ENCODE results near the gene IGSF21. TPM values are rescaled to one million over a fixed set of nuclear protein-coding genes. Genes with fewer than 3 reads are reported as not detected.

Gene IGSF21
- total RNA-seq, 4 donors from 2014 or later, result 0.26 to 2.7 (median 0.88) TPM; not detected in 1

- 47 to 51% methylated on average over 9 to 11 of the region's 13 CpGs for WGBS, 2 donors
- Histone ChIP-seq H3K4me1 (no peaks in the 10 kb centered on the region), H3K4me3 (no peak overlapping the region), H3K9me3 (no peaks in the 10 kb centered on the region), H3K27me3 (peaks cover 0 to 72% (median 0%) of the 10 kb centered on the region in 4 donors), H3K27ac (no peak overlapping the region), H3K36me3 (no peaks in the 10 kb centered on the region)
- no peak for DNase-seq
- intact Hi-C loops (cut with DNase I), result no loop called here
- TF ChIP-seq POLR2A (IDR thresholded peaks at IDR 0.05), result no peak
- TF ChIP-seq, protein P1, sequence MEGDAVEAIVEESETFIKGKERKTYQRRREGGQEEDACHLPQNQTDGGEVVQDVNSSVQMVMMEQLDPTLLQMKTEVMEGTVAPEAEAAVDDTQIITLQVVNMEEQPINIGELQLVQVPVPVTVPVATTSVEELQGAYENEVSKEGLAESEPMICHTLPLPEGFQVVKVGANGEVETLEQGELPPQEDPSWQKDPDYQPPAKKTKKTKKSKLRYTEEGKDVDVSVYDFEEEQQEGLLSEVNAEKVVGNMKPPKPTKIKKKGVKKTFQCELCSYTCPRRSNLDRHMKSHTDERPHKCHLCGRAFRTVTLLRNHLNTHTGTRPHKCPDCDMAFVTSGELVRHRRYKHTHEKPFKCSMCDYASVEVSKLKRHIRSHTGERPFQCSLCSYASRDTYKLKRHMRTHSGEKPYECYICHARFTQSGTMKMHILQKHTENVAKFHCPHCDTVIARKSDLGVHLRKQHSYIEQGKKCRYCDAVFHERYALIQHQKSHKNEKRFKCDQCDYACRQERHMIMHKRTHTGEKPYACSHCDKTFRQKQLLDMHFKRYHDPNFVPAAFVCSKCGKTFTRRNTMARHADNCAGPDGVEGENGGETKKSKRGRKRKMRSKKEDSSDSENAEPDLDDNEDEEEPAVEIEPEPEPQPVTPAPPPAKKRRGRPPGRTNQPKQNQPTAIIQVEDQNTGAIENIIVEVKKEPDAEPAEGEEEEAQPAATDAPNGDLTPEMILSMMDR (IDR thresholded peaks at IDR 0.05), result no peak
Observed at GRCh38 chr1:18175530-18176377, 68.2 kb downstream of the IGSF21 start.

GRCh38 chr1:18176619-18177018, 69.0 kb downstream of the IGSF21 start:
- H3K9me3 ChIP-seq, result no peaks in the 10 kb centered on the region
- H3K27ac ChIP-seq, result no peak overlapping the region
- H3K27me3 ChIP-seq, result peaks cover 0 to 70% (median 0%) of the 10 kb centered on the region in 4 donors
- WGBS, 2 donors, result 46 to 57% methylated on average over 4 of the region's 4 CpGs
- intact Hi-C loops (cut with DNase I), result no loop called here
- no peak for TF ChIP-seq POLR2A (IDR thresholded peaks at IDR 0.05)
- TF ChIP-seq, protein P1 (IDR thresholded peaks at IDR 0.05), result no peak
- no peak overlapping the region for H3K4me3 ChIP-seq
- no peaks in the 10 kb centered on the region for H3K4me1 ChIP-seq
- DNase-seq, result no peak
- H3K36me3 ChIP-seq, result no peaks in the 10 kb centered on the region

- no peak for DNase-seq
- no peak overlapping the region for H3K27ac ChIP-seq
- TF ChIP-seq, protein P1 (IDR thresholded peaks at IDR 0.05), result no peak
- TF ChIP-seq POLR2A (IDR thresholded peaks at IDR 0.05), result no peak
- no peak overlapping the region for H3K4me3 ChIP-seq
- H3K36me3 ChIP-seq, result no peaks in the 10 kb centered on the region
- peaks cover 0 to 77% (median 0%) of the 10 kb centered on the region in 4 donors for H3K27me3 ChIP-seq
- no peaks in the 10 kb centered on the region for H3K4me1 ChIP-seq
- no peaks in the 10 kb centered on the region for H3K9me3 ChIP-seq
- intact Hi-C loops (cut with DNase I), result no loop called here
- WGBS, 2 donors, result 24 to 26% methylated on average over 8 of the region's 8 CpGs
Observed at GRCh38 chr1:18178111-18178510, 70.5 kb downstream of the IGSF21 start.

- DNase-seq, result no peak
- Histone ChIP-seq H3K36me3 (no peaks in the 10 kb centered on the region), H3K9me3 (no peaks in the 10 kb centered on the region), H3K27ac (no peak overlapping the region), H3K4me1 (no peaks in the 10 kb centered on the region), H3K4me3 (no peak overlapping the region), H3K27me3 (peaks cover 0 to 86% (median 0%) of the 10 kb centered on the region in 4 donors)
- 50 to 60% methylated on average over 2 to 7 of the region's 7 CpGs for WGBS, 2 donors
- intact Hi-C loops (cut with DNase I), result no loop called here
- TF ChIP-seq, protein P1 (IDR thresholded peaks at IDR 0.05), result no peak
- TF ChIP-seq POLR2A (IDR thresholded peaks at IDR 0.05), result no peak
Observed at GRCh38 chr1:18179009-18179408, 71.4 kb downstream of the IGSF21 start.

DNA sequence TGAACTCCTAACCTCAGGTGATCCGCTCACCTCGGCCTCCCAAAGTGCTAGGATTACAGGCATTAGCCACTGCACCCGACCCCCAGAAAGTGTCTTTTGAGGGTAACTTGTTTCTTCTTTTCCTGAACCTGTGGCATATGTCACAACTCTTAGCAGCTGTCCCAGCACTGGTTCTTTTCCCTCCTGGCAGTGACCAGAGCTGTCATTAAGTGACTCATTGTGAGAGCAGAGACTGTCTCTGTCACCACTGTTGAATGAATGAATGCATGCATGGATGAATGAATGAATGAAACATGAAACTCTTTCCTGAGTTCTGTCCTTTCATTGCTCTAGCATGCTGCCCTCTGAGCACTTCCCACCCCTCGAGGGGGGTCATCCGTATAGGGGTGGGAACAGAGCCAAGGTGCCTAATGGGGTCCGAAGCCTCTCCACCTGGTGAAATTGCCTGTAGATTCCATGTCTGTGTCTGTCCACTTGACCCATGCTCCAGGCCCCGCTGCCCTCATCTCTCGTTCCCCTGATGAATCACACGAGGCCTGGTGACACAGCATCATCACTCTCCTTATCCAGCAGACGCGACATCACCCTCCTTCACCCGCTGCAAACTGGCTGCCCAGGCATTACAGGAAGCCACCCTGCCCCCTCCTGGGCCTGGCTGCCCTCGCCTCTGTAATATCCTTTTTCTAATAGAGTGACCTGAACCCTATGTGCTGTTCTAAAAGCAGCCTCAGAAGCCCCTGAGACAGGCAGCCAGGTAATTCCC, 75.0 kb downstream of the IGSF21 start:
- intact Hi-C loops (cut with DNase I), result no loop called here
- Histone ChIP-seq H3K27ac (no peak overlapping the region), H3K9me3 (no peaks in the 10 kb centered on the region), H3K27me3 (peaks cover 0 to 88% (median 0%) of the 10 kb centered on the region in 4 donors), H3K36me3 (no peaks in the 10 kb centered on the region), H3K4me1 (no peaks in the 10 kb centered on the region), H3K4me3 (no peak overlapping the region)
- DNase-seq, result no peak
- 38 to 44% methylated on average over 12 to 13 of the region's 13 CpGs for WGBS, 2 donors
- TF ChIP-seq, protein P1 (IDR thresholded peaks at IDR 0.05), result no peak
- no peak for TF ChIP-seq POLR2A (IDR thresholded peaks at IDR 0.05)
